Measurements from ENCODE around the gene DCN.

Gene DCN

GRCh38 chr12:91185421-91185820 is 2.8 kb upstream of the DCN start:
- no peak for DNase-seq

- no peak for DNase-seq
Measured at GRCh38 chr12:91183551-91183950, 934 bp upstream of the DCN start.

- no peak for DNase-seq
Measured at GRCh38 chr12:91180582-91181395, 1.8 kb downstream of the DCN start.

- no peak for DNase-seq
Measured at GRCh38 chr12:91179966-91180561, 2.6 kb downstream of the DCN start.

GRCh38 chr12:91179315-91179714 is 3.3 kb downstream of the DCN start:
- no peak for DNase-seq

GRCh38 chr12:91178781-91179180 is 3.8 kb downstream of the DCN start:
- no peak for DNase-seq

GRCh38 chr12:91178139-91178561 is 4.5 kb downstream of the DCN start:
- DNase-seq, result no peak

- no peak for DNase-seq
Measured at GRCh38 chr12:91177381-91177780, 5.2 kb downstream of the DCN start.

- no peak for DNase-seq
Measured at GRCh38 chr12:91176915-91177314, 5.7 kb downstream of the DCN start.

- no peak for DNase-seq
Measured at GRCh38 chr12:91176358-91176757, 6.3 kb downstream of the DCN start.

- no peak for DNase-seq
Measured at GRCh38 chr12:91173124-91173523, 9.5 kb downstream of the DCN start.

GRCh38 chr12:91172096-91172495 is 10.5 kb downstream of the DCN start:
- DNase-seq, result no peak

GRCh38 chr12:91171476-91171875 is 11.1 kb downstream of the DCN start:
- no peak for DNase-seq

- DNase-seq, result no peak
Measured at GRCh38 chr12:91163116-91163515, 19.5 kb downstream of the DCN start.

GRCh38 chr12:91161009-91161408 is 21.6 kb downstream of the DCN start:
- no peak for DNase-seq

GRCh38 chr12:91155990-91156389 is 26.6 kb downstream of the DCN start:
- no peak for DNase-seq

- no peak for DNase-seq
Measured at GRCh38 chr12:91154131-91154530, 28.5 kb downstream of the DCN start.

- DNase-seq, result no peak
Measured at GRCh38 chr12:91144053-91144452, 38.6 kb downstream of the DCN start.

GRCh38 chr12:91143206-91143605 is 39.4 kb downstream of the DCN start:
- no peak for DNase-seq

GRCh38 chr12:91142221-91142631 is 40.4 kb downstream of the DCN start:
- no peak for DNase-seq

- DNase-seq, result no peak
Measured at GRCh38 chr12:91140026-91140931, 42.3 kb downstream of the DCN start.

- DNase-seq, result no peak
Measured at GRCh38 chr12:91139286-91139685, 43.3 kb downstream of the DCN start.

- DNase-seq, result no peak
Measured at GRCh38 chr12:91138337-91138920, 44.2 kb downstream of the DCN start.

Data from GOT3 (cell line).